ENCODE results near the gene MACROD2. TPM values are rescaled to one million over a fixed set of nuclear protein-coding genes. Genes with fewer than 3 reads are reported as not detected.

Gene MACROD2
- total RNA-seq, 1 donor from 2014 or later, result 0.23 TPM

DNA sequence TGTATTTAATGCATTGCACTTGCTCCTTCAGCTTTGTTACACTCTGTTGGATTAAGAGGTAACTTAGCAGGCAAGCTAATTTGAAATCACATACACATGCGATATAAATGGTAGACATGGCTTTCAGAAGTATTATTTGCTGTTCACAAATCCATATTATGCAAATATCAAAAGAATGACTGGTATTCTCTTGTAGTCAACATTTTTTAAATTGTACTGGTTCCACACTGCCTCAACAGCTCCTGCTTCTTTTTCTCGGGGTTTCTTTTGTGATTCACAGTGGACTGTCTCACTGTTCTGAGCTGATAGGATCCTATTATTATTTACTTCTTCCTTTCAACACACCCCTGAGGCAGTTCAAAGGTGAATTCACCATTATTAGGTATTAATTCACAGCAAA, 1650.5 kb downstream of the MACROD2 start:
- H3K4me3 ChIP-seq (ENCODE audit: low read depth, low read length), result no peak overlapping the region
- TF ChIP-seq, protein P1, sequence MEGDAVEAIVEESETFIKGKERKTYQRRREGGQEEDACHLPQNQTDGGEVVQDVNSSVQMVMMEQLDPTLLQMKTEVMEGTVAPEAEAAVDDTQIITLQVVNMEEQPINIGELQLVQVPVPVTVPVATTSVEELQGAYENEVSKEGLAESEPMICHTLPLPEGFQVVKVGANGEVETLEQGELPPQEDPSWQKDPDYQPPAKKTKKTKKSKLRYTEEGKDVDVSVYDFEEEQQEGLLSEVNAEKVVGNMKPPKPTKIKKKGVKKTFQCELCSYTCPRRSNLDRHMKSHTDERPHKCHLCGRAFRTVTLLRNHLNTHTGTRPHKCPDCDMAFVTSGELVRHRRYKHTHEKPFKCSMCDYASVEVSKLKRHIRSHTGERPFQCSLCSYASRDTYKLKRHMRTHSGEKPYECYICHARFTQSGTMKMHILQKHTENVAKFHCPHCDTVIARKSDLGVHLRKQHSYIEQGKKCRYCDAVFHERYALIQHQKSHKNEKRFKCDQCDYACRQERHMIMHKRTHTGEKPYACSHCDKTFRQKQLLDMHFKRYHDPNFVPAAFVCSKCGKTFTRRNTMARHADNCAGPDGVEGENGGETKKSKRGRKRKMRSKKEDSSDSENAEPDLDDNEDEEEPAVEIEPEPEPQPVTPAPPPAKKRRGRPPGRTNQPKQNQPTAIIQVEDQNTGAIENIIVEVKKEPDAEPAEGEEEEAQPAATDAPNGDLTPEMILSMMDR (conservative IDR thresholded peaks at IDR 0.05; ENCODE audit: low read depth, low read length), result no peak
- DNase-seq (ENCODE audit: low read depth), result no peak

DNA sequence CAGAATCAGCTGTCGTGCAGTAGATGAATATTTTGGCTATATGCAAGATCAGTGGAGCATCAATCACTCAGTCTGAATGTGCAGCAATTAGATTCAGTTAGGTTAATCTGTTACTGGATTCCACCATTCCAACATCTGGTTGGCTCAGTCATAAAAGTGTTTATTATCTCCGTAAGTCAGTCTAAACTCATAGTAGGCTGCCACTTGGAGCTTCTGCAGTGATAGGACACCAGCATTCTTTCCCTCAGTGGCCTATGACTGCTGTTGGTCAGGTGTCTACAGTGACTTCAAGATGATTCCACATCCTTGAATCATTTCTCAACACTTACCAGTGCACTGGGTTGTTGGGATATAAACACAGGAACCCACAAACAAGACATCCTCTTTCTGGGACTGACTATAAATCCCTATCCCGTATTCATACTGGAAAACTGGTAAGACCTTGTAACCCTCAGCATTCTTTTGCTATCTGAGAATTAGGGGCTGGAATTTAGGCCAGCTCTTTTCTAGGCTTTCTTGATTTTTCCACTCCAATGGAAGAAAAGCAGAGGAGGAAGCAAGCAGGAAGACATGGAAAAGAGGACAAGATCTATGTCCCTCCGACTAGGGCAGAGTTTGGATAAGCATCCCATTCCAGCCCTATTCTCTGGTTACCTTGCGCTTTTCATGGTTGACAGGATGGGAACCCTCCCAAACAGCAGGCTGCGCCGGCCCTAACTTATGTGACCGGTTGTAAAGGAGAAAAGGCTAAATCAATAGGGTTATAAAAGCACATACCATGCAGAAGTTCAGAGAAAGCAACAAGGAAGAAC, 1658.3 kb downstream of the MACROD2 start:
- TF ChIP-seq, protein P1 (conservative IDR thresholded peaks at IDR 0.05; ENCODE audit: low read depth, low read length), result no peak
- DNase-seq (ENCODE audit: low read depth), result no peak

DNA sequence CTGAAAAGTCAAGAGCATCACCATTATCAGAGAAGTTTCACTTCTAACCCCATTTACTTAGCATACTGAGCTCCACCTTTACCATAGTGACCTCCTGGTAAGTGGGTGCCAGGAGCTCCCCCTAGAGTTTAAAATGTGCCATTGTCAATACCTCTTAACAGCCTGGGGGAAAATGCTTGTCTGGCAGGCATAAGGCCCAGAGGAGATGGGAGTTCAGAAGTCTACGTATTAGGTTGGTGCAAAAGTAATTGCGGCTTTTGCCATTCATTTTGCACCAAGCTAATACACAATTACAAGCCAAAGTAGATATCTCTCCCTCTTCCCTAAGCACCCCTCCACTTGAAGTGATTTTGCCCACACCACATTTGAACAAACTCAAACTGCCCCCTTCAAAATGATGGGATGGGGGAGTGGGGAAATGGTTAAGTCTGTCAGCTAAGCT, 1658.9 kb downstream of the MACROD2 start:
- no peak overlapping the region for H3K4me3 ChIP-seq (ENCODE audit: low read depth, low read length)
- TF ChIP-seq, protein P1 (conservative IDR thresholded peaks at IDR 0.05; ENCODE audit: low read depth, low read length), result peak; percentile 87
- DNase-seq (ENCODE audit: low read depth), result no peak

More for the DNA sequence above, 1658.3 kb downstream of the MACROD2 start:
- H3K4me3 ChIP-seq (ENCODE audit: low read depth, low read length), result no peak overlapping the region

DNA sequence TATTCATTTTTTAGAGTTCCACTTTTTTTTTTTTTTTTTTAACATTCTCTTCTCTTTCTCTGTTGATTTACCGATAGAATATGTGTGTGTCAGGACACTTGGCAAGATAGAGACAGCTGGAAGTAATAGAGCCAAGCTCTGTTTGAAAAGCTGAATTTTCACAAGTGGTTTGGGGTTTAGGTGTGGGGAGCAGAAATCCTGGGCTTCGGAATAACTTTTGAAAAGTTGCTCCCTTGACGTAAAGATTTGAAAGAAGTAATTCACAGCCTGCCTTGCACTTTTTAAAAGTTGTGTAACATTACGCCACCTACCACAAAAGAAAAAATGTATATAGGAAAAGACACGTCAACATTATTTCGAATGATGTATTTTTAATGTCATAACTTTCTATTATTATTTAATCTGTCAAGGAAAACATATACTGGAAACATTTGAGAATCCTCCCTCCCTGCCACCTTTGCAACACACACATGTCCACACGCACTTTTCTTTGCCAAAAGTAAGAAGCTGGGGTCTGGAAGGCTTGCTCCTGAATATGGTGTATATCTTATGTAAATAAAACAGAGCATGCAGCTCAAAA, 1660.1 kb downstream of the MACROD2 start:
- no peak overlapping the region for H3K4me3 ChIP-seq (ENCODE audit: low read depth, low read length)
- TF ChIP-seq, protein P1 (conservative IDR thresholded peaks at IDR 0.05; ENCODE audit: low read depth, low read length), result no peak
- no peak for DNase-seq (ENCODE audit: low read depth)

DNA sequence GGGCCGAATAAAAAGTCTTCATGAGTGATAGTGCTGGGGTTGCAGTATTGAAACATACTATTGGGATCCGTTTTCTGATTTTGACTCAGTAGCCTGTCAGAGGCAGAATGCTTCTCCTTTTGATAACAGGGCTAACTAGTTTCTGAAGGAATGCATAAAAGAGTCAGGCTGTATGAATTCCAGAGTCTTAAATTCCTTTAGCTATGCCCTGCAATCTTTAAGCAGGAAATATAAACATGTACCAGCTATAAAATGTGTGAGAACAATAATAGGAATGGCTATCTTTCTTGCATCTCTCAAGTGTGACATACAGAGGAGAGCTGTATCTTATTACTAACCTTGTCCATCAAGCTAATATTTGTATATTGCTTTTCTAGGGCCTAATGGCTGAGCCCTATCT, 1660.8 kb downstream of the MACROD2 start:
- DNase-seq (ENCODE audit: low read depth), result no peak
- TF ChIP-seq, protein P1 (conservative IDR thresholded peaks at IDR 0.05; ENCODE audit: low read depth, low read length), result no peak
- H3K4me3 ChIP-seq (ENCODE audit: low read depth, low read length), result no peak overlapping the region

DNA sequence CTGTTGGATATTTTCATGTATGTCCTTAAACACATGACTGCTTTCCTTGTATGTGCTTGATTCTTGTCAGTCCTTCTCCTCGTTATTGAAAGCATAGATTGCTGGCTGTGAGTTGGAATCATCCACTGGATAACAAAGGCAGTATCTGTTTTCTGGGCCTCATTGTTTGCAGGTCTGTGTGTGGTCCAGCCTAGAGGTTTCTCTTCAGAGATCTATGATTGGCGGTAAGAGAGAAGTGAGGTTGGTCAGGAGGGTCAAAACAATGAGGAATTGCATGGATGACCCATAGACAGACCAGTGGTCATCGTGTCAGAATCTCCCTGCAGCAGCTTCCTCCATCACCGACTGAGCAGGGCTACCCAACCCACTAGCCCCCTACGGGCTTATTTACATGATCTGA, 1663.0 kb downstream of the MACROD2 start:
- TF ChIP-seq, protein P1 (conservative IDR thresholded peaks at IDR 0.05; ENCODE audit: low read depth, low read length), result no peak
- H3K4me3 ChIP-seq (ENCODE audit: low read depth, low read length), result no peak overlapping the region
- DNase-seq (ENCODE audit: low read depth), result no peak

Data from epithelial cell of proximal tubule (primary cell).